ENCODE data around the gene SPART. TPM values are rescaled to one million over a fixed set of nuclear protein-coding genes. Genes with fewer than 3 reads are reported as not detected.
"Not testable (repeated sequence)": the region's sequence is repeated elsewhere in the genome, so short reads cannot be mapped to it uniquely, and the experiment has no call there.

SPART gene
- total RNA-seq, 1 donor from 2014 or later: 41.7 TPM

DNA sequence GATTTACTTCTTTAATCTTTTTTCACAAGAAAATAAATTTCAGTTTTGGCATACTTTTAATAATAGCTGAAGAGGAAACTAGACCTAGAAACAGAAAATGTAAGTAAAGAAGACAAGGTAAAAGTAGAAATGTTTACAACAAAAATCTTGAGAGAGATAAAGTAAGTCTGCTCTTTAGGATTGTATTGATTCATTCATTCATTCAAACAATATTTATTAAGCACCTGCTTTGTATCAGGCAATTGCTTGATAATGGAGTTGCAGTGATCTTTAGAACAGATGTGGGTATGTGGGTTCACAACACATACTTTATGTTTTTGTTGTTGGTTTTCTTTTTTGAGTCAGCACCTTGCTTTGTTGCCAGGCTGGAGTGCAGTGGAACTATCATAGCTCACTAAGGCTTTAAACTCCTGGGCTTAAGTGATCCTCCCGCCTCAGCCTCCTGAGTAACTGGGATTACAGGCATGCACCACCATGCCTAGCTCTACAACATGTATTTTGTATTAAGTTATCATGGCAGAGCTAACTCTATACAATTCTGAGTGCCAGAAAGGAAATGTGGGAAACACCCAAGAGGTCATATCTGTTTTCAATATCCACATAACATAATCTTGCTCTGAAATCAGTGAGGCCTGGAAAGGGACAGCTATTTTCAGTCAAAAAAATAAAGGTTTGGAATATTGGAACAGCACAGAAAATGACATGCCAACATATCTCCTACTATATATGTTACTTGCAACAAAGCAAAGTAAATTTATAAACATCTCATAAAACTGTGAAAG lies 8.8 kb upstream of the SPART start:
- DNase-seq (ENCODE audit: low read depth in 2 of 2): no peak

DNA sequence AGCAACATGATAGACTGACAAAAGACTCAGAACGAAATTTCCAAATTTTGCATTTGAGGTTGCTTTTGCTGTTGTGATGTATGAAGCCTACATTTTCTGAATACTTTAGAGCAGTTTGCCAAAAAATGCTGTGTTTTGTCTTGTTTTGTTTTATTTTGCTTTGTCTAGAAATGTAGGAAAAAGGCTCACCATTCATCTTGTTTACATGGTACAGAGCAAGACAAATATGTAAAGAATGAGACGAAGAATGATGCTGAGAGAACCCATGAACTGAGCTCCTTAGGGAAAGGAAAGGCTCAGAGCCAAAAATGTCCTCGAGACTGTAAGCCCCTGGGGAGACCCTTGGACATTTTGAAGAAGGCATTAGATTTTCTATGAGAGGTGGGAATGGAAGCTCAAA lies 6.8 kb upstream of the SPART start:
- no peak for DNase-seq (ENCODE audit: low read depth in 2 of 2)

DNA sequence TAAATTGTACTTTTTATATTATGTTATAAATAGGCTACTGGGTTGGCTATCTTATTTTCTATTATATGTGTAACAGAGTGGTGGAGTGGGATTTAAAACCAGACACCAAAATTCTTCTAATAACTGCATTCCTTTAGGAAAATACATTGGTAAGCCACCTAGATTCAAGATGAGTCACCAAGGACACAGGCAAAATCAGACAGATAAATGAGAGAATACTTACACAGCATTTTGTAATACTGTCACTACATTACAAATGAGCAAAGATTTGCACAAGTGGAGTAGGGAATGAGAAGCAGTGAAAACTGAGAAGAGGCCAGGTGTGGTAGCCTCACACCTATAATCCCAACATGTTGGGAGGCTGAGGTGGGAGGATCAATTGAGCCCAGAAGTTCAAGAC lies 6.2 kb upstream of the SPART start:
- DNase-seq (ENCODE audit: low read depth in 2 of 2): no peak

DNA sequence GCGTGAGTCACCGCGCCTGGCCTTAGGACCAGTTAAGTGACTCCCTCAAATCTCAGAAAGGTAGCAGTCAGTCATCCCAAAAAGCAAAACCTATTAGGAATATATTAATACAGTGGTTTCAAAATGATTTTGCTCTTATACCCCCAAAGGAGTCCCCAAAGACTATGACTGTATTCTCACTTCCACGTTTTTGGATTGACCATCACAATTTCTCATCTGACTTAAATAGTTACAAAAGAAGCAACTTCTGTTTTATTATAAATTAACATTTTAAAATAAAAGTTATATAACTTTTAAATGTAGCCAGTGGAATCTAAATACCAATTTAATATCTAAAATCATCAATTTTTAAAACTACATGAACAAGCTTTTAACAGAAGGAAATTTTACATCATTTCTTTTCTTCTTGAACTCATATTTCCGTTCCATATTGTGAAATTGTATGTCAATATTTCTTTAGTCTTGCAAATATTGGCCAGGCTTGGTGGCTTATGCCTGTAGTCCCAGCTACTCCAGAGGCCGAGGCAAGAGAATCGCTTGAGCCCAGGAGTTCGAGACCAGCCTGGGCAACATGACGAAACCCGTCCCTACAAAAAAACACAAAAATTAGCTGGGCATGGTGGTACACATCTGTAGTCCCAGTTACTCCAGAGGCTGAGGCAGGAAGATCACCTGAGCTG lies 1.5 kb upstream of the SPART start:
- DNase-seq (ENCODE audit: low read depth in 2 of 2): no peak

DNA sequence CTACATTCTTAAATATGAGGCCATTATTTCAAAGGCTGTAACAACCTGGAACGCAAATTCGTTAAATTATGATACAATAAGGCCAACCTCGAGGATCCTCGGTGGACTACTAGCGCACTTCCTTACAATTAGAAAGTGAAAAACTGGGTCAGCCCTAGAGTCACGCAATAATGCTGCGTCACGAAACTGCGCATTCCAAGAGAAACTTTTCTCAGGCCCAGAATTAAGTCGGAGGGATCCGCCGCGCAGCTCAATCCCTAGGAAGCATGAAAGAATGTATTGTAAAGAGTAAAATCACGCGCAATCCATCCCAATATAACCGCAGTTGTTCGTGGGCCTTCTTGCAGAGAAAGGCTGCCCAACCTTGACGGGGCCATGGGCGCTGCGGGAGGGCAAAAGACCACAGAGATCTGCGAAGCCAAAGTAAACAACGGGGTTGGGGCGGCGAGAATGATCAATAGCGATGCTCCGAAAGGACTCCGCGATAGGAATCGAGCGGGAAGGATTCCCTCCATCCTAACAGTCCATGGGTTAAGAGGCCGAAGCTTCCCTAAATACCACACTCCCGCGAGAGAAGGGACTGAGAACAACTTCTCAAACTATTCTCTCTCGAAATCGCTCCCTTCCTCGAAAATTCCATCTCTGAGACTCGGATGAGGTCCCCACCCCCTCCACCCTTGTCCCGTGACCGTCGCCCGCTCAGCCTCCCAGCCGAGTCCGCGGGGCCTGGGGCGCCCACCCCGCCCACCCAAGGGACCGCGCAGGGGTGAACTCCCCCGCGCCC lies 564 bp downstream of the SPART start:
- DNase-seq (ENCODE audit: low read depth in 2 of 2): peak in 1 of 2 donors; percentile 84

DNA sequence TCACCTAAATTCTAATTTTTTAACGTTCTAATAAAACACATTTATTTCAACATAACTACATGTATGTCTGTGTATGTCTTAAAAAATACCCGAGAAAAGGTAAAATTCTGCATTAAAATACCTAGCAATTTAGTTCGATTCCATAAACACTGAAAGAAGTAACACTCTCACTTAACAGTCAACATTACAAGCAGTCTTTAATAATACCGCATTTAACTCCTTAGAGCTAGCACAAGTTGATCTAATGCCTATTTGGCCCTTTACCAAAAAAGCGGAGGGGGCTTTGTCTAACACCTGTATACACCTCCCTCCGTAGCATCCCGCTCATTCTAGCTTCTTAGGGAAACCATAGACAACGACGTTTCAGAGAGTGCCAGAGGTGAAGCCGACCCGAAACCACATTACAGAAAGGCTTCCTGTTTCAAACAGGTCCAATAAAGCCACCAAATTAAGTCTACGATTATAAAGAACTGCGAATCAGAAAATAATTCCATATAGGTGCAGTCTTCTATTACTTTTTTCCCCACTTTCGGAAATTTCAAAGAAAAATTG lies 1.2 kb downstream of the SPART start:
- peak in 1 of 2 donors; percentile 16 for DNase-seq (ENCODE audit: low read depth in 2 of 2)

DNA sequence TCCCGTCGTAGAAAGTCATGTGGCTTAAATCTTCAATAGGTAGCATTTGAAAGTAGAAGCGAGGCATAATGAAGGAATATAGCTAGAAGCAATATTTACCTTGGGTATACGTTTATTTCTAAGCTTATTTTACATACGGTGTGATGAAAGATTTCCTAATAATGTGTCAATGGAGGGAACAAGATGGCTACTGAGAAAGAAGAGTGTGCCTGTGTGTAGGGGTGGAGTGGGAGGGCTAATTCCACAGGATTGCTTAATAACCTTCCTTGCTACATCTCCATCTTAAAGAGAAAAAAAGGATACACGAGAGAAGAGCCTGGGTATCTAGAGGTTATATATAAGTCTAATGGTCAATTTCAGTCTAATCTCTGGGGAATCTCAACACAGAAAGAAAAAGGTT lies 2.0 kb downstream of the SPART start:
- no peak for DNase-seq (ENCODE audit: low read depth in 2 of 2)

DNA sequence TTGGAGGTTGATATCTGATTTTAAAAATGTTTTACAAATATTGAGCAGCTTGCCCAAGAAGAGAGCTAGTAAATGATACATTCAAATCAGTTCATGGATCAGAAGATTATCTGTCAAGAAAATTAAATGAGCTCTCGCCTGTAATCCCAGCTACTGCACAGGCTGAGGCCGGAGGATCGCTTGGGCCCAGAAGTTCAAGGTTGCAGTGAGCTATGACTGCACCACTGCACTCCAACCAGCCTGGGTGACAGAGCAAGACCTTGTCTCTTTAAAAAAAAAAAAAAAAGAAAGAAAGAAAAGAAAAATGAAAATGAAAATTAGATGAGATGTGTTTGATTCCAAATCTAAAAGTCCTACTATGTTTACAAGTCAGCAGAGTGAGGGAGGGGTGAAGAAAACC lies 2.4 kb downstream of the SPART start:
- no peak for DNase-seq (ENCODE audit: low read depth in 2 of 2)

DNA sequence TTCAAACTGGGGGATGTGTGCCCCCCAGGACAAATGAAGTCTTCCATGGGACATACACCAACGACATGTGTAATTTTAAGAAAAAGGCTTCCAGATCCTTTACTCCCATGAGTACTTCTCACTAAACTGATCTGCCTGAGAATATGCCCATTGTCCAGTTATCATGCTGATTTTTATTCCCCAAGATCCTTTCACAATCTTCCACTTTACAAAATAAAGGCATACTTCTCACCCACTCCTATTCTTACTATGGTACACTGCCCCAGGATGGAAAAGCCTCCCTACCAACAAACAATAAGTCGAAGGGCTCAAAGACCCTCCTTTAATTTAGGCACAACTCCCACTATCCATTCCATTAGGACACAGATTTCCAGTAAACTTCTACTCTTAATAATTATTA lies 3.5 kb downstream of the SPART start:
- DNase-seq (ENCODE audit: low read depth in 2 of 2): no peak

DNA sequence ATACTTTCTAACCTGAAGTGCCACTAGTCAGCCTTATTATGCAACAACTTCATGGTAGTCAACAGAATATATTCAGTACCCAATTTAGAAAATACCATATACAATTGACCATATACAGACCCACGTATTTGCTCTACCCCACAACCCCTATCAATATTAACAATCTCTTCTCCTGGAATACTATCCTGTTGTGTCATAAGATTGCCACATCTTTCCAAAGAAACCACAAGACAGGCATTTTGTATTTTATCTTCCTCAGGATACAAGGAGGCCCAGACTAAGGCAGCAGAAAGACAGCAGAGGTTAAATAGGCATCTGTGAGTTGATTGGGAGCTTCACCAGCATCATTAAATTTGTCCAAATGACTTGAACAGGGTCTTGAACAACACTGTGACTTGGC lies 4.5 kb downstream of the SPART start:
- DNase-seq (ENCODE audit: low read depth in 2 of 2): no peak

DNA sequence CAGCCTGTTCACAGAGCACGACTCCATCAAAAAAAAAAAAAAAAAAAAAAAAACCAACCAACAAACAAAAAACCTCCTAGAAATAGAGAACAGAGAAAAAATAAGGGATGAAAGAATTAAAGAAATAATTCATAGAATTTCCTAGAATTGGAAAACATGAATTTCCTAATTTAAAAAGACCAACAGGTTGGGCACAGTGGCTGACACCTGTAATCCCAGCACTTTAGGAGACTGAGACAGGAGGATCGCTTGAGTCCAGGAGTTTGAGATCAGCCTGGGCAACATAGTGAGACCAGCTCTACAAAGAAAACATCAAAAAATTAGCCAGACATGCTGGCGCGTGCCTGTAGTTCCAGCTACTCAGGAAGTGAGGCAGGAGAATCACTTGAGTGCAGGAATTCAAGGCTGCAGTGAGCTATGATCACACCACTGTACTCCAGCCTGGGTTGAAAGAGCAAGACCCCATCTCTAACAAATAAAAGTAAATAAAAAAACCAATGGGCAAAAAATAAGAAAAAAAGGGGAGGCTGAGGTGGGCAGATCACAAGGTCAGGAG lies 6.5 kb downstream of the SPART start:
- peak in 1 of 2 donors; percentile 25 for DNase-seq (ENCODE audit: low read depth in 2 of 2)

DNA sequence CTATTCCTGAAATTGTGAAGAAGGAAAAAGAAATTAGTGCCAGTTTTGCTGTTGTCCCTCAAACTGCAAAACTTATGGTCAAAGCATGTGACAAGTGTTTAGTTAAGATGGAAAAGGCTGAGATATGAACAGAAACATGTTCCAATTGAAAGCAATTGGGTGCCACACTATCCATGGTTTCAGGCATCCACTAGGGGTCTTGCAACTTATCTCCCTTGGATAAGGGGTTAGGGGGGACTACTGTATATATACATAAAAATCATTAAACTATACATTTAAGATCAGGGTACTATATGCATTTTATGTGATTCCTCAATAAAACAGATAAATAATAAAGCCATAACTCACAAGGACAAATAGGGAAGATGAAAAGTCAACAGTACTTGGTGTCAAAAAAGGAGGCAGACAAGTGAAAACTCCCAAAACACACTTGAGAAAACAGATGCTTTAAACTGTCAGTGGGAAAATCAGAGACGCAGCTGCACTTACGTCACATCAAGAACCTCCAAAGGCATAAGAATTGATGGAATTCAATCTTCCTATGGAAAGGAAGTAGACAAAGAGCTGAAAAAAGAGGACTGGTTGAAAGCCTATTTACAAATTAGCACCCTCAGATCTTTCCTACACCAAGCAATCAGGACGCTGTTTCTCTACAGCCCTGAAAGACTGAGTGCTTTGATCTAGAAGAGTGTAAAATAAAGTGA lies 8.1 kb downstream of the SPART start:
- no peak for DNase-seq (ENCODE audit: low read depth in 2 of 2)

DNA sequence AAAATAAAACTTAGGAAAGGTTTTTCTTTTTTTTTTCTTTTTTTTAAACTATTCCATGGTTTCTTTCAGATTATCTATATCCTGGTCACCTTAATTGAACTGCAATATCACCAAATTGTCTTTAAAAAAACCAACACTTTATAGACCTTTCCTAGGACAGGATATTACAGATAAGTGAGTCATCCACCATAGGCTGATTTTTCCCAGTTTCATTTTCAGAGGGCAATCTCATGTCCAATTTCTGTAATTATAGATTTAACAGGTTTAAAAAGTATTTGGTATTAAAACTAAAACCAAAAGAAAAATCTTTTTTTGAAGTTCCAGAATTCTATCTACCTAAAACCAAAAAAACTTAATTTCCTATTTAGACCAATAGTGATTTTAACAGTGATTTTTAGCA lies 13.2 kb downstream of the SPART start:
- DNase-seq (ENCODE audit: low read depth in 2 of 2): peak; percentile 51 to 61

DNA sequence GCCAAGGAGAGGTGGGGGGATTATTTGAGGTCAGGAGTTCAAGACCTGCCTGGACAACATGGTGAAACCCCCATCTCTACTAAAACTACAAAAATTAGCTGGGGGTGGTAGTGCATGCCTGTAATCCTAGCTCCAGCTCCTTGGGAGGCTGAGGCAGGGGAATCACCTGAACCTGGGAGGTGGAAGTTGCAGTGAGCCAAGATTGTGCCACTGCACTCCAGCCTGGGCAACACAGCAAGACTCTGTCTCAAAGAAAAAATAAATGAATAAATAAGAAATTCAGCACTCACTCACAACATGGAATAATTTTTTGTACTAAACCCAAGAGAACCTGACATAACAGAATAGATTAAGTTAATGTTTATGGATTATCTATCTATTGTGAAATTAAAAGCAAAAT lies 13.9 kb downstream of the SPART start:
- not testable (repeated sequence) for DNase-seq (ENCODE audit: low read depth in 2 of 2)

DNA sequence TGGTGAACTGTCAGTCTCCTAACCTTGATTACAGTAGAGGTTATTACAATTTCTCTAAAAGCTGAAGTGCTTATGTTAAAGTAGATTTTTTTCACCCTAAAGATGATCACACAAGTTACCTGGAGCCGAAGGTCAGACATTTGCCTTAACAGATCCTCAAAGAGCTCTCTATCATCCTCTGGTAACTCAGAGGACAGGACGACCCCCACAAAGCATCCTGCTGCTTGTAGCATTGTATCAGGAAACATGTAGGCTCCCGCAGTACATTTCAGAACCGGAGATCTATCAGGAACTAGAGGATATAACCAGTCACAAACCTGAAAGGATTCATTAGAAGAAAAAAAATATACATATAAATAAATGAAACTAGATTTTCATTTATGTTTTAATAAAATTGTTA lies 14.9 kb downstream of the SPART start:
- no peak for DNase-seq (ENCODE audit: low read depth in 2 of 2)

DNA sequence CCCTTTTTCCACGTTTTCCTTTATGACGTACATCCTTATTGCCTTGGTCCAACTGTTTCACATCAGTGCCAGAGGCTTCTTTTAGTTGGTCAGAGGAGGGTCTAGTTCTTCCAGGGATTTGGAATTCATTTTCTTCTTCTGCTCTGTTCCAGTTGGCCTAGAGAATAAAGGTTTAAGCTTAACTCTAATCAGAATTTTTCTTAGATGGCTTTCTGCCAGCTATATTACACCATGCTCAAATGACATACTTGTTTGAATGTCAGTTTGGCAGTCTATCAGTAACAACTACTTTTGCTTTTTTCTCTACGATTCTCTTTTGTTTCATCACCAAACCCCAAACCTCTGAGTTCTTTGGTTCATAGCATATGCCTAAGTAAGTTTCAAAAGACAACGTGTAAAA lies 16.8 kb downstream of the SPART start:
- DNase-seq (ENCODE audit: low read depth in 2 of 2): no peak

DNA sequence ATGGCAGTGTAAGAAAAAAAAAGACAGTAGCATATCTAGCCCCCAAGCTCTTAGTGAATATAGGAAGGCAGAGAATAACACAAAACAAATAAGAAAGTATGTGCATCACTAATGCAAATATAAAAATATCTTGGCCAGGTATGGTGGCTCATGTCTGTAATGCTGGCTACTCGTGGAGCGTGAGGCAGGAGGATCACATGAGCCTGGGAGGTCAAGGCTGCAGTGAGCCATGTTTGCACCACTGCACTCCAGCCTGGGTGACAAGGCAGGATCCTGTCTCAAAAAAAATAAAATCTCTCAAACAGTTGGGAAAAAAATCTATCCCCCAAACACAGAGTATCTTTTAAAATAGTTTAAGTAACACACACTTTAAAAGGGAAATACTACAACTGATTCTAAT lies 17.4 kb downstream of the SPART start:
- no peak for DNase-seq (ENCODE audit: low read depth in 2 of 2)

DNA sequence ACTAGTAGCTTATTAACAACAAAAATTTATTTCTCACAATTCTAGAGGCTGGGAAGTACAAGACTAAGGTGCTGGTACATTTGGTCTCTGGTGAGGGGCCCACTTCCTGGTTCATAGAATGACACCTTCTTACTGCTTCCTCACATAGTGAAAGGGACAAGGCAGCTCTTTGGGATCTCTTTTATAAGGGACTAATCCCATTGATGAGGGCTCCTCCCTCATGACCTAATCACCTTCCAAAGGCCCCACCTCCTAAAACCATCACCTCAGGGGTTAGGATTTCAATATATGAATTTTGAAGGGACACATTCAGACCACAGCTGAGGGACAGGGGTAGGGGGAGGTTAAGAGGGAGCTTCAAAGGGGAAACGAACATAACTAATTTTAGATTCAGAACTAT lies 20.3 kb downstream of the SPART start:
- DNase-seq (ENCODE audit: low read depth in 2 of 2): no peak

DNA sequence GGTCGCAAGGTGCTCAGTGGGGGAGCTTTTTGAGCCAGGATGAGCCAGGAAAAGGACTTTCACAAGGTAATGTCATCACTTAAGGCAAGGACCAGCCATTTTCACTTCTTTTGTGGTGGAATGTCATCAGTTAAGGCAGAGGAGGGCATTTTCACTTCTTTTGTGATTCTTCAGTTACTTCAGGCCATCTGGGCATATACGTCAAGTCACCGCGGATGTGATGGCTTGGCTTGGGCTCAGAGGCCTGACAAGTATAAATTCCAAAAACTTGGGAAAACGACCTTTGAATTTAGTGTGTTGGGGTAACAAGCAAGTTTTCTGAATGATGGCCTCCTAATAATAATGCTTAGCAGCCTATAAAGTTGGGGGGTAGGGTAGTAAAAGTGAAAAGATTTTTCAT lies 21.3 kb downstream of the SPART start:
- DNase-seq (ENCODE audit: low read depth in 2 of 2): not testable (repeated sequence)

DNA sequence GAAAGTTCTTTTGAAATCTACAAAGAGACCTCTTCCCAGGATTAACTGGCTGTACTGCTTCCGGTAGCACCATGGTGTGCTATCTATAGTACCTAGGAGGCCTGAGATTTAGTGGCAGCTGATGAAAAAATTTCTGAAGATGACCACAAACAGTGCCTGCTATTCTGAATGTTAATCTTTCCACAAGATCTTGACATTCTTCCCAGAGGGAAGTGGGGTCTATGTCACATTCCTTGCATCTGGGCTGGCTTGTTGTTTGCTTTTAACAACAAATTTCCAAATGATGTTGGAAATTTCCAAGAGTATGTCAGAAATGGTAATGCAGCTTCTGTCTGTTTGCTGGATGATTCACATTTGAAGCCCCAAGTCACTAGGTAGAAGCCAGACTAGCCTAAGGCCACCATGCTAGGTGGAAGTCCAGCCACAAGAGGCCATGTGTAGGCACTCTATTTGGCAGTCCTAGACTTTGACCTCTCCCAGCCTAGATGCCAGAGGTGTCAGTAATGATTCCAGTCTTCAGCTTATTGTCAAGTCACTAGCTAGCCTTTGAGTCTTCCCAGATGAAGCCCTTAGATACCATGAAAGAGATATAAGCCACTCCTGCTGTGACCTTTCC lies 22.1 kb downstream of the SPART start:
- DNase-seq (ENCODE audit: low read depth in 2 of 2): no peak

DNA sequence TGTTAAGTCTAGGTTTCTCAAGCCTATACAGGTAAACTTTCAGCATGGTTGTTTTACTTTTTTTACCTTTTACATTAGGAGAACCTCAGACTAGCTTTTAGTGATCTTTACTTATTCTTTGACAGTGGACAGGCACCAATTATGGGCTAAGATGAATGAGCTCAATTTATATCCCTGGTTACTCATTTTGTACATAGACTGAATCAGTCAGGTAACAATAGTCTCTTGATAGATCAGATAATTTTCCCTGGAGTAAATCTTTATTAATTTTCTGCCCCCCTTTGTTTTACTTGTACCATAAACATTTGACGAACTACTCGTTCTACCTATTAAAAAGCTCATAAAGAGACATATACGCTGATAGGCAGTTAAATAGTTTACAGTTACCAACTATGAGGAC lies 22.8 kb downstream of the SPART start:
- DNase-seq (ENCODE audit: low read depth in 2 of 2): no peak
